ENCODE measurements around the gene AOC1.

The AOC1 gene

DNA sequence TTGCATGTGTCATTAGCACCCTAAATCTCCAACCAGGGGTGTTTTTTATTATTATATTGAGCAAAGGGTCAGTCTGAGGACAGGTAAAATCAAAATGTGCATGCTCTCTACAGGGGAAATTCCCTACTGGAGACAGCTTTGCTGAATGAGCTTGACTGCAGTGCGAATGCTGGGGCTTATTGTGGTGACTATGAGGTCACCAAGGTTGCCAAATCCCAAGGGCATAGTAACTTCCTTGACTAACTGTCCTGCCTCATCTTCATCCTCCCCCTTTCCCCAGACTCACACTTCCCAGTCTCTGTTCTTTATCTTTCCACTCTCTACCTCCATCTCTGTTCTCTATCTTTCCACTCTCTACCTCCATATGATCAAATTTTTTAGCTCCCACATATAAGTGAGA lies 22.9 kb upstream of the AOC1 start:
- no peak overlapping the region for H3K27ac ChIP-seq
- H3K27me3 ChIP-seq = no peaks in the 10 kb centered on the region
- no peak overlapping the region for H3K4me3 ChIP-seq
- intact Hi-C loops (cut with DNase I; ENCODE audit: low total_unique reads) = no loop called here
- H3K9me3 ChIP-seq = no peaks in the 10 kb centered on the region
- no peaks in the 10 kb centered on the region for H3K36me3 ChIP-seq
- no peaks in the 10 kb centered on the region for H3K4me1 ChIP-seq
- TF ChIP-seq, protein P1, sequence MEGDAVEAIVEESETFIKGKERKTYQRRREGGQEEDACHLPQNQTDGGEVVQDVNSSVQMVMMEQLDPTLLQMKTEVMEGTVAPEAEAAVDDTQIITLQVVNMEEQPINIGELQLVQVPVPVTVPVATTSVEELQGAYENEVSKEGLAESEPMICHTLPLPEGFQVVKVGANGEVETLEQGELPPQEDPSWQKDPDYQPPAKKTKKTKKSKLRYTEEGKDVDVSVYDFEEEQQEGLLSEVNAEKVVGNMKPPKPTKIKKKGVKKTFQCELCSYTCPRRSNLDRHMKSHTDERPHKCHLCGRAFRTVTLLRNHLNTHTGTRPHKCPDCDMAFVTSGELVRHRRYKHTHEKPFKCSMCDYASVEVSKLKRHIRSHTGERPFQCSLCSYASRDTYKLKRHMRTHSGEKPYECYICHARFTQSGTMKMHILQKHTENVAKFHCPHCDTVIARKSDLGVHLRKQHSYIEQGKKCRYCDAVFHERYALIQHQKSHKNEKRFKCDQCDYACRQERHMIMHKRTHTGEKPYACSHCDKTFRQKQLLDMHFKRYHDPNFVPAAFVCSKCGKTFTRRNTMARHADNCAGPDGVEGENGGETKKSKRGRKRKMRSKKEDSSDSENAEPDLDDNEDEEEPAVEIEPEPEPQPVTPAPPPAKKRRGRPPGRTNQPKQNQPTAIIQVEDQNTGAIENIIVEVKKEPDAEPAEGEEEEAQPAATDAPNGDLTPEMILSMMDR (IDR thresholded peaks at IDR 0.05) = no peak
- no peak for DNase-seq

DNA sequence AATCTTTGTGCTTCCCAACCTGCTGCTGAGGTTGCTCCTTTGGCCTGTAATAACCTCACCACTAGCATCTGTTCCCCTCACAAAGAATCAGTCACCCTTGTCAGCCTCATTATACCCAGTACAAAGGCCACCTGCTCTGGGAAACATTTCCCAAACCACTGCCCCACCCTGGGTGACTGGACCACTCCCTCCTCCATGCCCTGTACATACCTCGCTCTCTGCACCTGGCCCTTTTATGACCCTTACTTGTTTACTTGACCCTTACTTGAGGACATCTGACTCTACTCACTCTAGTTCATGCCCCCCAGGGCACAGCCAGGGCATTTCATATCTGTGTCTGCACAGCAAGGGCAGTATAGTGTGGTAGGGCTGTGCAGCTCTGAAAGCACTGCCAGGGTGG lies 21.4 kb upstream of the AOC1 start:
- Histone ChIP-seq H3K4me1 (no peaks in the 10 kb centered on the region), H3K27ac (no peak overlapping the region), H3K27me3 (no peaks in the 10 kb centered on the region), H3K36me3 (no peaks in the 10 kb centered on the region), H3K9me3 (no peaks in the 10 kb centered on the region), H3K4me3 (no peak overlapping the region)
- DNase-seq = no peak
- intact Hi-C loops (cut with DNase I; ENCODE audit: low total_unique reads) = no loop called here
- TF ChIP-seq, protein P1 (IDR thresholded peaks at IDR 0.05) = no peak

DNA sequence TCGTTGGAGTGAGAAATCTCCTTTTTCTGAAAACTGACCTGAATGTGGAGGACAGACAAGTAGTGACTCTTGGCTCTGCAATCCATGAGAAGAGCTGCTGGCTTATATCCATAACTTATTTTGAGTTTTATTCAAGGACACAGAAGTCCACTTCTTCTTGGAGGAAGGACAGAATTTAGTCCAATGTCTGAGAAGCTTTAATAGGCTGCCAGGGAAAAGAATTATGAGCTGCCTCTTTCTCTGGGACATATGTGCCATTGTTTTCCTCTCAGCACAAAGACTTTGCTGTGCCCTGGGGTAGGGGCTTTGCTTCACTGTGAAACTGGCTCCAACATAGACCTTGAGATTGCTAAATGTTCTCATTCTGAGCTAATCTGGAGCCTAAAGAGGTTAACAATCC lies 20.5 kb upstream of the AOC1 start:
- Histone ChIP-seq H3K36me3 (no peaks in the 10 kb centered on the region), H3K27me3 (no peaks in the 10 kb centered on the region), H3K4me1 (no peaks in the 10 kb centered on the region), H3K9me3 (no peaks in the 10 kb centered on the region), H3K27ac (no peak overlapping the region), H3K4me3 (no peak overlapping the region)
- TF ChIP-seq, protein P1 (IDR thresholded peaks at IDR 0.05) = no peak
- intact Hi-C loops (cut with DNase I; ENCODE audit: low total_unique reads) = no loop called here
- no peak for DNase-seq

DNA sequence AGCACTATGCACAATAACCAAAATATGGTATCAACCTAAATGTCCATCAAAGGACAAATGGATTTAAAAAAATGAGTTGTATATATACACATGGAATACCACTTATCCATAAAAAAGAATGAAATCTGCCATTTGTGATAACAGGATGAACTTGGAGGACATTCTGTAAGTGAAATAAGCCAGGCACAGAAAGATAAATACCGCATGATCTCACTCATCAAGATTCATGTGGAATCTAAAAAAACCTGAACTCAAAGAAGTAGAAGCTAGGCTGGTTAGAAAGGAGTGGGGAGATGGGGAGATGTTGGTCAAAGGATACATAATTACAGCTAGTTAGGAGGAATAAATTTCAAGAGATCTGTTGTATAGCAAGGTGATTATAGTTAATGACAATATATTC lies 17.3 kb upstream of the AOC1 start:
- TF ChIP-seq, protein P1 (IDR thresholded peaks at IDR 0.05) = no peak
- Histone ChIP-seq H3K27ac (no peak overlapping the region), H3K27me3 (no peaks in the 10 kb centered on the region), H3K9me3 (no peaks in the 10 kb centered on the region), H3K4me3 (no peak overlapping the region), H3K36me3 (no peaks in the 10 kb centered on the region), H3K4me1 (no peaks in the 10 kb centered on the region)
- intact Hi-C loops (cut with DNase I; ENCODE audit: low total_unique reads) = no loop called here
- DNase-seq = no peak

DNA sequence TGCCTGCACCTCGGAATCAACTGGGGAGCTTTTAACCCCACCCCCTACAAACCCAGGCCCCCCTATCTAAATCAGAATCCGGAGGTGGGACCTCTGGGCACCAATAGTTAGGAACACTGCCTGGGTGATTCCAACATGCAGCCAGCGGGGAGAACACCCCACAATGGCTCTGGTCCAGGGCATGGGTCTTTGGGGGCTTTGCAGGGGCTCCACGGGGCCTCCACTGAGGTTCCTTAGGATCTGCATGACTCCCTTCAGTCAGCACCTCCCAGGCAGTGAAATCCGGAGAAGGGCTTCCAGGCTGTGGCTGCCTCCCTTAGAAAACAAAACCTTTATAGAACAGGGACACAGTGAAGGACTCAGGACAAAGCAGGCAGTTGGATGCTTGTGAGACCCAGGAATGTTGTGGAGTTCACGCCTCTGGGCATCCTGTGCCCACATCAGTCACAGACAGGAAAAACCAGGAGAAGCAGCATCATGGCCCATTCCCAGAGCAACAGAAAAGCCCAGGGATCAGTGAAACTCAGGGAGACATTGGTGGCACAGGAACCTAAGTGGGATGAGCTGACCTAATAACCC lies 16.5 kb upstream of the AOC1 start:
- H3K36me3 ChIP-seq = no peaks in the 10 kb centered on the region
- no peak overlapping the region for H3K27ac ChIP-seq
- intact Hi-C loops (cut with DNase I; ENCODE audit: low total_unique reads) = no loop called here
- no peaks in the 10 kb centered on the region for H3K9me3 ChIP-seq
- DNase-seq = no peak
- TF ChIP-seq, protein P1 (IDR thresholded peaks at IDR 0.05) = no peak
- H3K4me1 ChIP-seq = no peaks in the 10 kb centered on the region
- no peak overlapping the region for H3K4me3 ChIP-seq
- H3K27me3 ChIP-seq = no peaks in the 10 kb centered on the region
